NCI-H2081 (cell line): ENCODE measurements around the gene SLC35G6.
"Not testable (repeated sequence)": the region's sequence is repeated elsewhere in the genome, so short reads cannot be mapped to it uniquely, and the experiment has no call there.

ENCODE experiments used
- DNase-seq, 2 experiments: peaks; one replicate each; lab custom pipeline; 2025; lab: John Stamatoyannopoulos, UW

The SLC35G6 gene

GRCh38 chr17:7478276-7479212 is 2.7 kb upstream of the SLC35G6 start:
- no peak for DNase-seq

- peak; percentile 10 to 22 for DNase-seq
Observed at GRCh38 chr17:7479213-7480088, 1.8 kb upstream of the SLC35G6 start, which contains the start of gene ZBTB4. ZBTB4 (minus strand) TSS chr17:7479631; CDS start chr17:7466801, 12,830 bp downstream.

- DNase-seq, result no peak
Observed at GRCh38 chr17:7480089-7480384, 1.2 kb upstream of the SLC35G6 start.

GRCh38 chr17:7481842-7482741 is 846 bp downstream of the SLC35G6 start:
- not testable (repeated sequence) for DNase-seq

GRCh38 chr17:7482742-7483088 is 1.5 kb downstream of the SLC35G6 start:
- not testable (repeated sequence) for DNase-seq

- peak; percentile 82 to 84 for DNase-seq
Observed at GRCh38 chr17:7483255-7484066, 2.2 kb downstream of the SLC35G6 start.

- peak; percentile 89 to 90 for DNase-seq
Observed at GRCh38 chr17:7484067-7484918, 3.0 kb downstream of the SLC35G6 start, which contains the start of gene POLR2A. POLR2A (plus strand) TSS chr17:7484366.

- DNase-seq, result no peak
Observed at GRCh38 chr17:7484919-7485377, 3.7 kb downstream of the SLC35G6 start.

- no peak for DNase-seq
Observed at GRCh38 chr17:7486181-7486580, 4.9 kb downstream of the SLC35G6 start.

- no peak for DNase-seq
Observed at GRCh38 chr17:7490144-7490543, 8.9 kb downstream of the SLC35G6 start.

GRCh38 chr17:7491583-7491982 is 10.3 kb downstream of the SLC35G6 start:
- no peak for DNase-seq

- no peak for DNase-seq
Observed at GRCh38 chr17:7493941-7494340, 12.7 kb downstream of the SLC35G6 start.

GRCh38 chr17:7495906-7496434 is 14.7 kb downstream of the SLC35G6 start:
- no peak for DNase-seq

GRCh38 chr17:7496470-7497183 is 15.4 kb downstream of the SLC35G6 start:
- DNase-seq, result no peak

- no peak for DNase-seq
Observed at GRCh38 chr17:7497228-7497627, 16.0 kb downstream of the SLC35G6 start.

- no peak for DNase-seq
Observed at GRCh38 chr17:7497636-7498035, 16.4 kb downstream of the SLC35G6 start.

- no peak for DNase-seq
Observed at GRCh38 chr17:7499161-7499560, 17.9 kb downstream of the SLC35G6 start.

- no peak for DNase-seq
Observed at GRCh38 chr17:7501729-7502128, 20.5 kb downstream of the SLC35G6 start.
